Measurements from ENCODE around the gene ASAH2B. TPM values are rescaled to one million over a fixed set of nuclear protein-coding genes. Genes with fewer than 3 reads are reported as not detected.
"Not testable (repeated sequence)": the region's sequence is repeated elsewhere in the genome, so short reads cannot be mapped to it uniquely, and the experiment has no call there.

ASAH2B gene
- polyA plus RNA-seq (ENCODE audit: insufficient read length in 3 of 3): 10 to 100 TPM; 10.1 to 17.6 (median 14.3) TPM

DNA sequence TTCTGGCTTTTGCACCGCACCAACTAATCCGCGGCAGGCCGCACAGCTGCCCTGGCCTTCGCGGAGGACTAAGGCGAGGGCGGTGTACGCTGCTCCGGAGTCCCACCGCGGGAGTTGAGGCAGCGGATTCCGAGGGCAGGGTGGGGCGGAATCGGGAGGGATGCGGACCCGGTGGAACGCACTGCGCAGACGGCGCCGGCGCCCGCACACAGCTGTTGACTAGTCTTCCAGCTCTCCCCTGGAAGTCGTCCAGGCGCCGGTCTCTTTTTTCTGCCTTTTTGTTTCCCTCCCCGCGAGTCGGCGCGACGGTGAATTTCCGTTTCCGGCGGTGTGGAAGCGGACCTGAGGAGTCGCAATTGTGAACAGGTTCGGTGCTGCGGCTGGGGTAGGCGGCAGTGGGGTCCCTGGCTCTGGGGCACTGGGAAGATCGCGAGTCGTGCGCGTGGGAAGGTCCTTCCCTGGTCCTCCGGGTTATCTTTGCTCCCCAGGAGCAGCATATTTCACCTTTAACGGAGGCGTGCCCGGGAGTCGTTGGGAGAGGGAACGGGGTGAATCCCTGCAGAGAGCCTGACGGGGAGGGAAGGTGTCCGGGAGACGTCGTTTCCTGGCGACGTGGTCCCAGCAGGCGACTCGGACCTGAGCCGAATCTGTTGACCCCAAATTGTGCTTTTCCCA, at the start of gene ASAH2B:
Gene ASAH2B (plus strand): TSS at position 319 of the 675 bp plus-strand sequence. CDS start 5,195 bp downstream, outside the sequence.
- DNase-seq (ENCODE audit: low read depth in 3 of 3, low spot score in 2 of 3): peak; percentile 69 to 72 (median 71)

DNA sequence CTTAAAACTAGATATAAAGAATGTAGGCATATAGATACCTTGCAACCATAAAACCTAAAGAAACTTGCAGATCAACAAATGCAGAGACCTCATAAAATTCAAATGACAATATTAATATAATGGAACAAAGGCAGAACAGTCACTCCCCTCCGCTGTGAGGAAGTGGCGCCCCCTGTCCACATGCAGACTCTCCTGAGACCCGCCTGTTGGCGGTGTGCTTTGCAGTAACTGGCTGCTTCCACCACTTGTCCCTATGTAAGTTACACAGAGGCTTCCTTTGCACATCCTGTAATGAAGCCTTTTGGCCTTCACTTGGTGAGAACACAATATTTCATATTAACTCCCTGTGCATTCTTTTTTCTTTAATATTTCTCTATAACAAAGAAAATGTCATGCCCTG, 41.9 kb upstream of the ASAH2B start:
- DNase-seq (ENCODE audit: low read depth in 3 of 3, low spot score in 2 of 3): not testable (repeated sequence)

DNA sequence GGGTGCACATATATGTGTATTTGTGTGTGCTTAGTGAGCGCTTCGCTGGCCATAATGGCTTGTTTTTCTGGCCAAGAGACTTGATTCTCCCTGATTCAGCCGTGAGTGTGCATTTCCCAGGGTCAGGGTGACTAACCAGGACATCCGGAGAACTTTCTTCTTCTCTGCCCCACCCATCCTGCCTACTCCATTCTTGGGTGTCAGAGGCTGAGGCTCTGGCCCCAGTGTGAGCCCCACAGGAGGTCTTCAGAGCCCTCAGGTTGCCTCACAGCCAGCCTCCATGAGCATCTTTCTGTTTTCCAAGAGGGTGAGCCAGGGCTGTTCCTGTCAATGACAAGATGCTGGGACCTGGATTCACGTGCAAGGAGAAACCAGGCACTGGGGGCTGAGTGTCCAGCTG, 37.8 kb upstream of the ASAH2B start:
- not testable (repeated sequence) for DNase-seq (ENCODE audit: low read depth in 3 of 3, low spot score in 2 of 3)

DNA sequence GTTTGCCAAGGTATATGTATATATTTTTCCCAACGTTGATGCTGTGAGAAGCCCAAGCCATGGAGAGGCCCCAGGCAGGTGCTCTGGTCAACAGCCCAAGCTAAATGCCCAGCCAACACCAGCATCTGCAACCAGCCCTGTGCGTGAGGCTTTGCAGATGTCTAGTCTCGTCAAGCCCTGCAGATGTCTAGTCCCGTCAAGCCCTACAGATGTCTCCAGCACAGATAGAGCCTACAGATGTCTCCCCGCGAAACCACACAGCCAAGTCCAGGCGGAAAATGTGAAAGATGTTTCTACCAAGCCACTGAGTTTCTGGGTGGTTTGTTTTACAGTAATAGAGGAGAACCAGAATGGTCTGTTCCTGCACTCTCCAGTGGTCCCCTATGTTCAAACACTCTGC, 36.7 kb upstream of the ASAH2B start:
- not testable (repeated sequence) for DNase-seq (ENCODE audit: low read depth in 3 of 3, low spot score in 2 of 3)

DNA sequence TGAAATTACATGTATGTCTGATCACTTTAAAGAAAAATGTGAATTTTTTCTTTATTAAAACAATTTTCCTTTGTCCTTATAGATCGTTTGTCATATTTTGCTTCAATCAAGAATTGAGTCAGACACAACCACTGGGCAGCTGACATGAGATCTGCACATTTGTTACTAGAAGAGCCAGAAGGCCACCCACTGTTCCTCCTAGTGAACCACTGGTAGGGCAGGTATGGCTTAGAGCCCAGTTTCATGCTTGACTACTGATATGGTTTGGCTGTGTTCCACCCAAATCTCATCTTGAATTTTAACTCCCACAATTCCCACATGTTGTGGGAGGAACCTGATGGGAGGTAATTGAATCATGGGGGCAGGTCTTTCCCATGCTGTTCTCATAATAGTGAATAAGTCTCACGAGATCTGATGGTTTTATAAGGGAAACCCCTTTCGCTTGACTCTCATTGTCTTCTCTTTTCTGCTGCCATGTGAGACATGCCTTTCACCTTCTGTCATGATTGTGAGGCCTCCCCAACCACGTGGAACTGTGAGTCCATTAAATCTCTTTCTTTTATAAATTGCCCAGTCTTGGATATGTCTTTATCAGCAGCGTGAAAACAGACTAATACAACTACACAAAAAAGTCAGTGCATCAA, 35.2 kb upstream of the ASAH2B start:
- DNase-seq (ENCODE audit: low read depth in 3 of 3, low spot score in 2 of 3): not testable (repeated sequence)

DNA sequence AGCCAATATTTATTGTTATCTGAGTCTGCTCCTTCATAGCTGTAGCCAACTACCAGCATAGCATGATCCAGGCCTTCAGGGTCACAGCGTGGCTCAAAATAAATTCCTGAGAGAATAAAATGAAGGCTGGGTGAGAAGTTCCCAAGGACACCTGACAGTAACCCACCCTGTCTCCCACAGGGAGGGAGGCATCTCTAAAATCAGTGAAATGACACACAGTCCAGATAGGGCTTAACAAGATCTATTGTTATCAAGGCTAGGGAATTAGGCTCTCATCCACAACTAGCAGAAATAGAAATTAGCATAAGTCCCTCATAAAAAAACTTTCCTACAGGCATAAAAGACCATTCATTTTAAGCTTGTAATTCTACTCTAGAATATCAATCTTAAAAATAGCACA, 33.7 kb upstream of the ASAH2B start:
- DNase-seq (ENCODE audit: low read depth in 3 of 3, low spot score in 2 of 3): not testable (repeated sequence)

DNA sequence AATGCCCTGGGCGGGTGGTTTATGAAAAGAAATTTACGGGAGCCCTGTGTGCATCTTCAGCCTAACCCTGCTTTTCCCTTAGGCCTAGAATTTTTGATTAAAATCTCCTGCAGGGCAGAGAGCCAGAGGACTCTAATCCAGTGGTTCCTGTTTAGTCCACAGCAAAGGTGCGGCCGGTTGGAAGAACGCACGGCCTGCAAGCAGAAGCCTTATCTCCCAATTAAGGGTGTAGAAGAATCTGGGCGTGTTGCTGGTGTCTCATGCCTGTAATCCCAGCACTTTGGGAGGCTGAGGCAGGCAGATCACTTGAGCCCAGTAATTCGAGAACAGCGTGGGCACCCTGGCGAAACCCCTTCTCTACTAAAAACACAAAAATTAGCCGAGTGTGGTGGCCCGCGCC, 29.5 kb upstream of the ASAH2B start:
- not testable (repeated sequence) for DNase-seq (ENCODE audit: low read depth in 3 of 3, low spot score in 2 of 3)

DNA sequence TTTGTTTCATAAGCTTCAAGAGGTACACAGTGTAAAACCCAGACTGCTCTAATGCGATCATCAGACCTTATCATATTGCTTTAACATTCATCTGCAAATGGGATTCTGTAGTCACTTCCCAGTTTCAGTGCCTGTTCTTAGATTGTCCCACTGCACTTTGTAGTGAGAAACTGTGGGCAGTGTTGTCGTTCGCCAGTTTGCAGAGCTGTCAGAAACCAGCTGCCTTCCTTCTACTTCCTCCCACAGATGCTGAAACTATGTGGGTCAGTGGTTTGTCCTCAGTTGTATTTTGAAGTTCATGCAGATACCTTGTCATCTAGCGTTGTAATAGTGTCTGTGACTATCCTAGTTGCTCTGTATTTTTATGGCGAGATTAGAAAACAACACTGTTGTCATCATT, 15.9 kb upstream of the ASAH2B start:
- not testable (repeated sequence) for DNase-seq (ENCODE audit: low read depth in 3 of 3, low spot score in 2 of 3)

DNA sequence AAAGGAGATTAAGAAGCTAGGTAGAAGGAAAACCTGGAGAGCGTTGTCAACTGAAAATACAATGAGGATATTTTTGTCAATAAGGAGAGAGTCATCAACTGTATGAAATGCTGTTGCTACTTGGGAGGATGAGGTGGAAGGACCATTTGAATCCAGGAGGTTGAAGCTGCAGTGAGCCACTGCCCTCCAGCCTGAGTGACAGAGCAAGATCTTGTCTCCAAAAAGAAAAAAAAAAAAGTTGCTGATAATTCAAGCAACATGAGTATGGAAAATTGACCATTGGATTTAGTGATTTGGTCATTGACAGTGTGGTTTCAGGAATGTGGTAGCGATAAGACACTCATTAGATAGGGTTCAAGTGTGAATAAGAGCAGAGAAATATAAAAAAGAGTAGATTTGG, 11.6 kb upstream of the ASAH2B start:
- DNase-seq (ENCODE audit: low read depth in 3 of 3, low spot score in 2 of 3): not testable (repeated sequence)

DNA sequence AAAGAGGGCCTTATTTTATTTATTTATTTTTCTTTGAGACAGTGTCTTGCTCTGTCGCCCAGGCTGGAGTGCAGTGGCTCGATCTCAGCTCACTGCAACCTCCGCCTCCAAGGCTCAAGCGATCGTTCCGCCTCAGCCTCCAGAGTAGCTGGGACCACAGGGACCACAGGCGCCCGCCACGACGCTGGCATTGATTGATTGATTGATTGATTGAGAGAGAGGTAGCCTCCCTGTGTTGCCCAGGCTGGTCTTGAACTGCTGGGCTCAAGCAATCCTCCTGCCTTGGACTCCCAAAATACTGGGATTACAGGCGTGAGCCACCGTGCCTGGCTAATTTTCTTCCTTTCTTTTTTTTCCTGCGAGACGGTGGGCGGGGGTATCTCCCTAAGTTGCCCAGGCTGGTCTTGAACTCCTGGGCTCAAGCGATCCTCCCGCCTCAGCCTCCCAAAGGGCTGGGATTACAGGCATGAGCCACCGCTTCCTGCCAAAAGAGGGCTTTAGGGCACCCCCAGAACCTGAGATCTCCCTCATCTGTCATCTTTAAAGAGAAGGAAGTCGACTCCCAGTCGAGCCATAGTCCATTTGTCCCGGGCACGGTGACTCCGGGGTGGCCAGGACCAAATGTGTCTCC, 634 bp upstream of the ASAH2B start:
- DNase-seq (ENCODE audit: low read depth in 3 of 3, low spot score in 2 of 3): not testable (repeated sequence)

DNA sequence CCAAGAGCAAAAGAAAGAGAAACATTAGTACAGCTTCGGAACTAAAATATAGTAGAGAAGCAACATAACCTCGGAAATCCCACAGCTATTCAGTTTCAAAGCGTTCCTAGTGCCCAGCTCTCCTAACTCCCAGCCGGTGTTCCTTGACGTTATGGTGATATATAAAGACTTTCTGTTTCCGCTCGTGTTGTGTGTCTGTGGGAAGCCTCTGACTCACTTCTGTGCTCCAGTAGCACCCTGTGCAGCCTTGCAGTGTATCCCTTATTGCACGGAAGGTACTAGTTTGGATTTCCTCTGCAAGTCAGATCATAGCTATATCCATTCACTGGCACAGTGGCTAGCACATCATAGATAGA, 535 bp downstream of the ASAH2B start:
- peak in 1 of 3 donors; percentile 32 for DNase-seq (ENCODE audit: low read depth in 3 of 3, low spot score in 2 of 3)

DNA sequence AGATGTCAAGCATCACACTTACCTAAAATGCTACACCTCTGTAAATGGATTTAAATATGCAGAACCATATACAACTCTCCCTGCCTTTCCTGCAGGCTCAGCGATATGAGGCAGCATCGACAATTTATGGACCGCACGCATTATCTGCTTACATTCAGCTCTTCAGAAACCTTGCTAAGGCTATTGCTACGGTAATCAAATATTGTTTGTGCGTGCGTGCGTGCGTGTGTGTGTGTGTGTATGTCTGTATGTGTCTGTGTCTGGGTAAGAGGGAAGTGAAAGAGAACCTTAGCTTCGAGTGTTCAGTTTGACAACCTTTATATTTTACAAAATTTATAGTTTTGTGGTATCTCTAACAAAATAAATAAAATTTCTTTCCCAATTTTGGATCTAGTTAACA, 3.1 kb downstream of the ASAH2B start:
- DNase-seq (ENCODE audit: low read depth in 3 of 3, low spot score in 2 of 3): not testable (repeated sequence)

DNA sequence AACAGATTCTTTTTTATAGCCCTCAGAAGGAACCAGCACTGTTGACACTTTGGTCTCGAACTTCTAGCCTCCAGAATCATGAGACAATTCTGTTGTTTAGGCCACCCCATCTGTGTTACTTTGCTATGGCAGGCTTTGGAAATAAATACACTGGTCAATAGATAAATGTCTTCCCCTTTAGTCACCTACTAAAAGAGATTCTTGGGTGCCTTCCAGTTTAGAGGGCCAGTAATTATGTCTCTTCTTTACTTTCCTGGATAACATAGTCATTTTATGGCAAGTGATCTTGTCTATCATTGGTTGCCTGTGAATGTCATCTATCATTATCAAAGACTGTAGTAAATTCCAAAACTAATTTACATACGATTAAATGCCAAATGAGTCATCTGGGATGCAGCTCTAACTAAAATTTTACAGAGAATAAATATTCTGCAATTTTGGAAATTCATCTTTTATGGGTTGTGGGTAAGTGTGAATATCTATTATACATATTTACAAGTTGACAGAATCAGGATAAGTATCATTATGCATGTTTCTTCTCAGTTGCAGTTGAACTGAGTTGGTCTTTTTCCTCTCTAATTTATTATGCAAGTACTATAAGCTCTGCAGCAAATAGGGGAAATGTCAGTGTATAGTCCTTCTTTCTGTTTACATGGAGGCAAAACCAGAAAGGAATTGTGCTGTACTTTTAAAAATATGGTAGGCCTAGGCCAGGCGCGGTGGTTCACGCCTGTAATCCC, 27.2 kb downstream of the ASAH2B start:
- not testable (repeated sequence) for DNase-seq (ENCODE audit: low read depth in 3 of 3, low spot score in 2 of 3)

DNA sequence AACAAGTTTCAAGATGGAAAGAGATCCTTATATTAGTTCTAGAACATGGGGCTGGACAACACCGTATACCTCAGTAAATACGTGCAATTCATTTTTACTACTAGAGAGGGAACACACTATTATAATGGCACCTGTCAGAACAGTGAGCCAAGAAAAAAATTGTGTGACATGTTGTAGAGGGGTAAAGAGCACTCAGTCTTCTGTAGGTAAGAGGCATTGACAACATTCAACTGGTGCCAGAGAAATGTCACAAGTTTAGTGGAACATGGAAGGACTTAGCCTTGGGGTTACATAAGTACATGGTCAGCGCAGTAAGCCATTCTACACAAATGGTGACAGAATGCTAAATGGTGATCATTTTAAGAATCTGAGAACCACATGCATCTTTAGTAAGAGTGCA, 32.3 kb downstream of the ASAH2B start:
- DNase-seq (ENCODE audit: low read depth in 3 of 3, low spot score in 2 of 3): not testable (repeated sequence)

DNA sequence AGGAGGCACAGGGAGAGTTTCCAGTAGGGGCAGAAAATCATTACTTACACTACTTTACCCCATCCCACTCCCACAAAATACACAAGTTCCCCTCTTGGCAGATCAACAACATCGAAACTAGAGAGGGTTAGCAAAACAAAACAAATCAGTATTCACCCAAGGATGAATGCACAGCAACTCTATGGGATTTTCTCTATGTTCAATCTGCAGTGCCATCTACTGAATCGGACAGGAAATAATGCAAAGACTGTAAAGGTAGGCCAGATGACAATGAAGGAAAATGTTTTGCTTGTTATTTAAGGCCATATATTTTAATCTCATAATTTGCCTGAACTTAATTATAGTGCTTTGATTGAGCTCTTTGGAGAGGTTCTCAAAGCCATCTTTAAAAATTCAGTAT, 35.1 kb downstream of the ASAH2B start:
- not testable (repeated sequence) for DNase-seq (ENCODE audit: low read depth in 3 of 3, low spot score in 2 of 3)

DNA sequence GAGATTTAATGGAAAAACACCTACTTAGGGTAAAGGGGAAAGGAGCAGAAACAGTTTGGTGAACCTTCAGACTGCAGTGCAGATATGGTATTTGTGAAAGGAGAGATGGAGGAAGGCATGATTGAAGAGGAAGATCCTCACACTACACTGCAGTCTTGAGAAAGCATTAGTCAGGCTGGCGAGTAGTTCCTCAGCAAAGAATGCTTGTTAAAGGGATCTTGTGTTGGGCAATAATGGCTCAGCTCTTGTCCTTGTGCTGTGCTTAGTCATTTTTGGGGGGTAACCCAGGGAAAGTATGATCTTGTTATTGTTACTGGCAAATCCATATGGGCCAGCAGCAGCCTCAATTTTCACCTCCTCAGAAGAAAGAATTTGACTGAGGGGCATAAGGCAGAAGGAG, 40.3 kb downstream of the ASAH2B start:
- DNase-seq (ENCODE audit: low read depth in 3 of 3, low spot score in 2 of 3): not testable (repeated sequence)

DNA sequence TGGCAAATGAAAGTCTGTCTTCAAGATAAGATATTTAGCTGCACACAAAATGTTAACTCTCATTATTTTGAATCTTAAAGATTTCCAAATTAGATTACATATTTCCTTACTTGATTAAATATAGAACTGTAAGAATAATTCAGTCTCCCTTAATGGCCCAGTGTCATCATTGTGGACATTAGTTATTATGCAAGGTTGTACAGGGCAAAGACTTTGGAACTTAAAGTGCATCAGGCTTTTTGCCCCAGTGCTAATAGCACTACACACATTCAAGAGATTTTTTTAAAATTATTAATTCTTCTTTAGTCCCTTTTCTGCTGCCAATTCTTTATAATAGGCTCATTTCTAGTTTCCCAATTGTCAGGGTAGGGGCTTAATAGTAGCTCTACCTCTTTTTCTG, 42.3 kb downstream of the ASAH2B start:
- DNase-seq (ENCODE audit: low read depth in 3 of 3, low spot score in 2 of 3): not testable (repeated sequence)

DNA sequence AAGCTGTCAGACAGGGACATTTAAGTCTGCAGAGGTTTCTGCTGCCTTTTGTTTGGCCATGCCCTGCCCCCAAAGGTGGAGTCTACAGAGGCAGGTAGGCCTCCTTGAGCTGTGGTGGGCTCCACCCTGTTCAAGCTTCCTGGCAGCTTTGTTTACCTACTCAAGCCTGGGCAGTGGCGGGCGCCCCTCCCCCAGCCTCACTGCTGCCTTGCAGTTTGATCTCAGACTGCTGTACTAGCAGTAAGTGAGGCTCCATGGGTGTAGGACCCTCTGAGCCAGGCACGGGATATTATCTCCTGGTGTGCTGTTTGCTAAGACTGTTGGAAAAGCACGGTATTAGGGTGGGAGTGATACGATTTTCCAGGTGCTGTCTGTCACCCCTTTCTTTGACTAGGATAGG, 48.2 kb downstream of the ASAH2B start:
- not testable (repeated sequence) for DNase-seq (ENCODE audit: low read depth in 3 of 3, low spot score in 2 of 3)

DNA sequence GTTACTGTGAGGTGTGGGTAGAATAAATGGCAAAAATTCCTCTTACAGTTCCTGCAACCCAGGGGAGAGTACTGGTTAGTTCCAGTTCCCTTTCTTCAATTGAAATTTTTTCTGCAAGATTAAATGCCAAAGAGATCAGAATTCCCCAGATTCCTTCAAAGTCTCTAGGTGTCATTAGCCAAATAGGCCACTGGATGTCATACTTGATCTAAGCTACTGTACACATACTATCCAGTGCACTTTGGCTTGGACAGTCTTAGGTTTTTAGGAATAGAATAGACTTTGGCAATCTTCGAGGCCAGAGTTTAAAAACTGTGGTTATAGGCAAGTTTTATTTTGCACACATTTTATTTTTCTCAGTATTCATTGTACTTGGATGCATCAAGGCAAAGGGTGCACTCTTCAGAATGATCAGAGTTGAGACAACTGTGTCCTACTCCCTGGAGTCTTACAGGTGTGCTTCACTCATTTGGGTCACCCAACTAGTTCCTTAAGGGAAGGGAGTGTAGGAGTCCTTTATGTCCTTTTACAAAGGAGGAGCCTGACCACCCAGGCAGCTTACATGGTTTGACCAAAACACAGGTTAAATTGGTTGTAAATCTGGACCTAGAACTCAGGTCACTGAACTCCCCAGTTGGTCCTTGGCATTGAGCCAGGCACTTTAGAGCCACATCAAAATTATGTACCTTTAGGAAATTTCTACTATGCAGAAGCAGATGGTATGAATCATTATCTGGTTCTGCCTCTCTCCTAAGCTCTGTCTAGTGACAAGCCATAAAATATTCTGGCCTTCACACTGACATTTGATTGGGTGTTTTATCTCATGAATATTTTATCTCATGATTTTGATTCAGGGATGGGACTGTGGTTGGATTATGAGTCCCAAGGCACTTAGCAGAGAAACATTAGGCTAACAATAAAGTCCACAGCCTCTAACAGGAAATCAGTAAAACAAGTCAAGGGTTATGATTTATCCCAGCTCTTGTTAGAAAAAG, 49.5 kb downstream of the ASAH2B start:
- no peak for DNase-seq (ENCODE audit: low read depth in 3 of 3, low spot score in 2 of 3)

DNA sequence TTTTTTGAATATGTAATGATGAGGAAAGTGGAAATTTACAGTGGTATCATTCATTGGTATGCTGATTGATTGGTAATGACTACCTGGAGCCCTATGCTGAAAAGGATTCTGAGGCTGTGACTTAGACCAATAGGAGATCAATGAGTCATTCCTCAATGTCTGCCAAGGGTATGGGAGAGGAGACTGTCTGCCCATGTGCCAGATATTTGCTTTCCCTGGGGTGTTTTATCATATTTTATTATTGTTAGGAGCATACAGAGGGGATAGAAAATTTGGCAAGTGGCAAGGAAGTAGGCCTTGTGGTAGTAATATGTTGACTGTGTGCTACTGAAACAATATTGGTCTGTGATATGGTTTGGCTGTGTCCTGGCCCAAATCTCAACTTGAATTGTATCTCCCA, 54.8 kb downstream of the ASAH2B start:
- DNase-seq (ENCODE audit: low read depth in 3 of 3, low spot score in 2 of 3): no peak

Data from right renal cortex interstitium (tissue), 3 donors.